Smooth muscle cell (in vitro differentiated cells): Measurements from ENCODE around the gene ANKDD1A. TPM values are rescaled to one million over a fixed set of nuclear protein-coding genes. Genes with fewer than 3 reads are reported as not detected.

Experiments used
- DNase-seq: peaks from one replicate; lab custom pipeline; 2025; ENCODE audit not compliant: unreplicated experiment; lab: John Stamatoyannopoulos, UW
- H2AFZ ChIP-seq: fragments of 200-600 bp; sonication (generic); 2 replicates; pipeline ENCODE4 v1.6.0; 2016; ENCODE audit warnings: antibody characterized with exemption, low read depth, mild to moderate bottlenecking
- H3F3A ChIP-seq: fragments of 200-600 bp; sonication (generic); 2 replicates; pipeline ENCODE4 v1.6.0; 2017; ENCODE audit warnings: antibody characterized with exemption, low read depth
- H3K27ac ChIP-seq: fragments of 200-600 bp; sonication (generic); 2 replicates; pipeline ENCODE4 v1.5.1; 2016; ENCODE audit warnings: low read depth, mild to moderate bottlenecking
- H3K27me3 ChIP-seq: fragments of 200-600 bp; sonication (generic); 2 replicates; pipeline ENCODE4 v1.6.1; 2016; ENCODE audit warnings: low read depth, mild to moderate bottlenecking
- H3K36me3 ChIP-seq: fragments of 200-600 bp; sonication (generic); 2 replicates; pipeline ENCODE4 v1.5.1; 2016; ENCODE audit warnings: low read depth
- H3K4me1 ChIP-seq: fragments of 200-600 bp; sonication (generic); 2 replicates; pipeline ENCODE4 v1.5.1; 2016; ENCODE audit warnings: low read depth
- H3K4me2 ChIP-seq: fragments of 200-600 bp; sonication (generic); 2 replicates; pipeline ENCODE4 v1.6.0; 2016; ENCODE audit warnings: mild to moderate bottlenecking
- H3K4me3 ChIP-seq: fragments of 200-600 bp; sonication (generic); 2 replicates; pipeline ENCODE4 v1.5.1; 2016; ENCODE audit warnings: mild to moderate bottlenecking
- H3K79me2 ChIP-seq: fragments of 200-600 bp; sonication (generic); 2 replicates; pipeline ENCODE4 v1.6.0; 2016; ENCODE audit warnings: low read depth, mild to moderate bottlenecking
- H3K9ac ChIP-seq: fragments of 200-600 bp; sonication (generic); 2 replicates; pipeline ENCODE4 v1.6.0; 2016; ENCODE audit warnings: low read depth
- H3K9me3 ChIP-seq: fragments of 200-600 bp; sonication (generic); replicated peaks from 2 replicates; pipeline ENCODE4 v1.5.1; 2016; ENCODE audit warnings: low read depth
- H4K20me1 ChIP-seq: fragments of 200-600 bp; sonication (generic); 2 replicates; pipeline ENCODE4 v1.6.0; 2016; ENCODE audit warnings: low read depth
- CTCF ChIP-seq: fragments of 200-600 bp; sonication (generic); IDR thresholded peaks from 2 replicates; pipeline ENCODE4 v1.5.1; 2017; ENCODE audit warnings: borderline replicate concordance, mild to moderate bottlenecking, antibody characterized with exemption; ENCODE audit not compliant: insufficient read depth, poor library complexity, severe bottlenecking
- WGBS: methylation state at CpG from one replicate; pipeline ENCODE4 v1.1.7; 2016; ENCODE audit warnings: low lambda C conversion rate; 5-methylcytosine and 5-hydroxymethylcytosine counted together
- polyA plus RNA-seq: library from polyadenylated mRNA; unstranded; fragments of >200 nt; fragmentation: Nextera tagmentation; extraction: Ambion mirVana; gene quantifications from 2 replicates; pipeline ENCODE4 v1.2.1, GENCODE V29; 2016
- total RNA-seq: library from RNA; depleted of rRNA; stranded (reverse); fragments of >200 nt; gene quantifications from 2 replicates; pipeline ENCODE4 v1.2.3, GENCODE V29; 2014

Gene ANKDD1A
- total and polyA plus RNA-seq, 2 experiments from 2014 or later: 1.3 to 2.8 TPM

GRCh38 chr15:64870353-64870752 is 41.3 kb upstream of the ANKDD1A start:
- Histone ChIP-seq H3K36me3 (no peaks in the 10 kb centered on the region), H3K79me2 (no peaks in the 10 kb centered on the region), H3K27me3 (no peaks in the 10 kb centered on the region), H4K20me1 (no peaks in the 10 kb centered on the region), H3K9me3 (no peaks in the 10 kb centered on the region), H3K27ac (no peak overlapping the region), H3F3A (no peaks in the 10 kb centered on the region), H2AFZ (no peak overlapping the region), H3K4me1 (peaks cover 11% of the 10 kb centered on the region), H3K4me3 (no peak overlapping the region), H3K9ac (no peak overlapping the region), H3K4me2 (no peak overlapping the region)
- no peak for DNase-seq
- no peak for TF ChIP-seq CTCF
- 95% methylated on average over 9 of the region's 9 CpGs for WGBS

GRCh38 chr15:64875641-64876223 is 36.0 kb upstream of the ANKDD1A start:
- H3K9me3 ChIP-seq: no peaks in the 10 kb centered on the region
- H3K4me3 ChIP-seq: no peak overlapping the region
- H3K4me1 ChIP-seq: peaks cover 5% of the 10 kb centered on the region
- H4K20me1 ChIP-seq: no peaks in the 10 kb centered on the region
- H3K4me2 ChIP-seq: no peak overlapping the region
- WGBS: 40% methylated on average over 3 of the region's 3 CpGs
- H3K27me3 ChIP-seq: no peaks in the 10 kb centered on the region
- H3K27ac ChIP-seq: no peak overlapping the region
- no peak overlapping the region for H3K9ac ChIP-seq
- no peaks in the 10 kb centered on the region for H3F3A ChIP-seq
- H3K79me2 ChIP-seq: no peaks in the 10 kb centered on the region
- no peak for DNase-seq
- no peaks in the 10 kb centered on the region for H3K36me3 ChIP-seq
- no peak for TF ChIP-seq CTCF
- H2AFZ ChIP-seq: no peak overlapping the region

GRCh38 chr15:64877435-64877834 is 34.3 kb upstream of the ANKDD1A start:
- Histone ChIP-seq H3K9ac (no peak overlapping the region), H3K4me1 (peaks cover 12% of the 10 kb centered on the region), H3K4me2 (no peak overlapping the region), H3K36me3 (no peaks in the 10 kb centered on the region), H2AFZ (no peak overlapping the region), H3K9me3 (no peaks in the 10 kb centered on the region), H3K4me3 (no peak overlapping the region), H4K20me1 (no peaks in the 10 kb centered on the region), H3K27me3 (no peaks in the 10 kb centered on the region), H3F3A (no peaks in the 10 kb centered on the region), H3K79me2 (no peaks in the 10 kb centered on the region), H3K27ac (no peak overlapping the region)
- 82% methylated on average over 3 of the region's 3 CpGs for WGBS
- no peak for TF ChIP-seq CTCF
- no peak for DNase-seq

- H3K27ac ChIP-seq: no peak overlapping the region
These were observed 33.0 kb upstream of the ANKDD1A start for GRCh38 chr15:64878705-64879104.

More at GRCh38 chr15:64878705-64879104, 33.0 kb upstream of the ANKDD1A start:
- H3K9ac ChIP-seq: no peak overlapping the region
- H3K4me3 ChIP-seq: no peak overlapping the region
- H2AFZ ChIP-seq: no peak overlapping the region
- no peaks in the 10 kb centered on the region for H3K79me2 ChIP-seq
- H3K4me1 ChIP-seq: peaks cover 13% of the 10 kb centered on the region
- TF ChIP-seq CTCF: no peak
- no peak overlapping the region for H3K4me2 ChIP-seq
- no peaks in the 10 kb centered on the region for H3K9me3 ChIP-seq
- no peak for DNase-seq
- no peaks in the 10 kb centered on the region for H4K20me1 ChIP-seq
- WGBS: 82% methylated on average over 8 of the region's 8 CpGs
- peaks cover 4% of the 10 kb centered on the region for H3F3A ChIP-seq
- H3K27me3 ChIP-seq: no peaks in the 10 kb centered on the region
- H3K36me3 ChIP-seq: no peaks in the 10 kb centered on the region
